GM18519 (cell line): ENCODE measurements around the gene SERPING1.

Source experiments
- ATAC-seq: cut with Tn5 transposase; IDR thresholded peaks from one replicate; pipeline ENCODE4 v1.9.1; 2021; ENCODE audit warnings: mild to moderate bottlenecking, moderate library complexity; ENCODE audit not compliant: unreplicated experiment, low FRiP score

The SERPING1 gene

DNA sequence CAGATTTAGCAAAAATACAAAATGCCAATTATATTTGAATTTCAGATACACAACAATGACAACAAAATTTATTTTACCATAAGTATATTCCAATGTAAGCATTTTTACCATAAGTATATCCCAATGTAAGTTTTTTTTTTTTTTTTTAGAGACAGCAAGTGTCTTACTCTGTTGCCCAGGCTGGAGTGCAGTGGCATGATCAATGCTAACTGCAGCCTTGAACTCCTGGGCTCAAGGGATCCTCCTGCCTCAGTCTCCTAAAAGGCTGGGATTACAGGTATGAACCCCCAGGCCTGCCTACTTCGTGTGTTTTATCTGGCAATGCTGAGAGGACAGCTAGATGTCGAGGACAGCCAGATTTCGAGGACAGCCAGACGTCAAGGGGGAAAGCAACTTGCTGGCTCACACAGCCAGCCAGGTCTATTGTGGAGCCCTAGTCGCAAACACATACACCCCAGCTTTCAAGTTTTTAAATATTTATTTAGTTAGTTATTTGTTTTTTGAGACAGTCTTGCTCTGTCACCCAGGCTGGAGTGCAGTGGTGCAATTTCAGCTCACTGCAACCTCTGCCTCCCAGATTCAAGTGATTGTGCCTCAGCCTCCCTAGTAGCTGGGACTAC lies 1.1 kb upstream of the SERPING1 start:
- ATAC-seq, result no peak

DNA sequence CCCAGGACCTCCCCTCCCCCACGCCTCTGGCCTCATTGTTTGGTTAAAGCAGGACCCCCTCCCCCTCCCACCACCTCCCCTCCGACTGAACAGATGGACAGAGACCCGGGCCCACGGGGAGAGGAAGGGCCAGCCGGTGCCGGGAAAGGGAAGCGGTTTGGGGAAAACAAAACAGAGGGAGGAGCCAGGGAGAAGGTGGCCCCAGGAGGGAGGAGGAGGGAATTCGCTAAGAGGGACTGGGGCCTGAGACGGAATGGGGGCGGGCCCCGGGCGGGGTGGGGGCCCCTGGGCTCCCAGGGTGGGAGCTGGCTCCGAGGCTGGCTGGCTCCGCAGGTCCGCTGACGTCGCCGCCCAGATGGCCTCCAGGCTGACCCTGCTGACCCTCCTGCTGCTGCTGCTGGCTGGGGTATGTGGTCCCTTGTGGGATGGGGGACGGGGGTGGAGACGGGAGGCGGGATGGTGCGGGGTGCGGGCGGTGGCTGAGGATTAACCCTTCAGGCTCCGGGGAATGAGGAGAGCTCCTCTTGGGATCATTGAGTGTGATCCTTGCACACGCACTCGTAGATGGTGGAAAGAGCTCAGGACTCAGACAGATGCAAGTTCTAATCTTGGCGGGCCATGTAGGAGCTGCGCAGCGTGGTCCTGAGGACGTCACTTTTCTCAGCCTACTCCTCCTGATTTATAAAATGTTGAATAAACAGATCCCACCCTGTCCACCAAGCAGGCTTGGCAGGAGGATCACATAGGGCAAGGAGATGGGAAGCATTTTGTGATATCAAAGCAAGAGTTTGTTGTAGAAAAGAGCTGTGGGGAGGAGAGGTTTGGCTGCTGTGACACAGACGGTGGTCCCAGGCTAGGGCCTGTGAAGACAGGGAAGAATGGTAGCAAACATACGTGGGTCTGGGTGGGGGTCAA lies 688 bp downstream of the SERPING1 start:
- no peak for ATAC-seq

DNA sequence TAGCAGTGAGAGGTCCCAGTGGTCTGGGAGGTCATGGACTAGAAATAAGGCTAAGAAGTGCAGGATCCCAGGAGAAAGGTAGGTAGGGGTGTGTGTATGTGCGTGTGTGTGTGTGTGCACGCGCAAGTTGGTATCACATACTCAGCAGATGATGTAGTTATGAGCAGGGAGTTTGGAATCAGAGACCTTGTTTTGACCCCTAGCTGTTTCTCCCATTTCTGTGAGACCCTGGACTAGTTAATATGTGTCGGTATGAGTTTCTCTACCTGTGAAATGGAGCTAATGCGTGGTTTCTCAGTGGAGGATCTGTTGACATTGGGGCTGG lies 1.3 kb downstream of the SERPING1 start:
- no peak for ATAC-seq

DNA sequence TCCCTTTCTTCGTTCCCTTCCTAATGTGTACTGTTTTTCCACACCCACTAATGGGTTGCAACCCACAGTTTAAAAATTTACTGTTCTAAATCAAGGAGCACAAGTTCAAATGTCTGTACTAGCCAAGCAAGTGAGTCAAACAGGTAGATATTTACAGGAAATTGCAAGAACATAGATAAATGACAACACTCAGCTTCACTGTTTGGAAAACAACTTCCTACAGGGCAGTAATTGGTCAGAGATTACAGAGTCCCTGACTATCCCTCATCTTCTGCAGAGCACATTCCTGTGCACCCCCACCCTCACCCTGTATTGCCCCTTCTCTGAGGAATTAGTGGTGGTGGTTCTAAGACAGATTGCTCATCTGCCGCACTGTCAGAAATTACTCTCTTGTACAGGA lies 1.9 kb downstream of the SERPING1 start:
- ATAC-seq, result no peak

DNA sequence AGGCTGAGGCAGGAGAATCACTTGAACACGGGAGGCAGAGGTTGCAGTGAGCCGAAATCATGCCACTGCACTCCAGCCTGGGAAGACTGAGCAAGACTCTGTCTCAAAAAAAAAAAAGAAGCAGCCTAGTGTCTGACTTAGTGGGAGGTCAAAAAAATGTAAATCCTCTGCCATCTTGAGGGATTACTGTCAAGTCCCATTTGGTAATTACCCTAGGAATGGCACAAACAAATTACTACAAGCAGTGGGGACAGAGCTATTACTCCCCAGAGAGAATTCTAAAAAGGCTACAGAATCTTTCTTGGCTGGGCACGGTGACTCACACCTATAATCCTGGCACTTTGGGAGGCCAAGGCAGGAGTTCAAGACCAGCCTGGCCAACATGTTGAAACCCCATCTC lies 3.8 kb downstream of the SERPING1 start:
- no peak for ATAC-seq

DNA sequence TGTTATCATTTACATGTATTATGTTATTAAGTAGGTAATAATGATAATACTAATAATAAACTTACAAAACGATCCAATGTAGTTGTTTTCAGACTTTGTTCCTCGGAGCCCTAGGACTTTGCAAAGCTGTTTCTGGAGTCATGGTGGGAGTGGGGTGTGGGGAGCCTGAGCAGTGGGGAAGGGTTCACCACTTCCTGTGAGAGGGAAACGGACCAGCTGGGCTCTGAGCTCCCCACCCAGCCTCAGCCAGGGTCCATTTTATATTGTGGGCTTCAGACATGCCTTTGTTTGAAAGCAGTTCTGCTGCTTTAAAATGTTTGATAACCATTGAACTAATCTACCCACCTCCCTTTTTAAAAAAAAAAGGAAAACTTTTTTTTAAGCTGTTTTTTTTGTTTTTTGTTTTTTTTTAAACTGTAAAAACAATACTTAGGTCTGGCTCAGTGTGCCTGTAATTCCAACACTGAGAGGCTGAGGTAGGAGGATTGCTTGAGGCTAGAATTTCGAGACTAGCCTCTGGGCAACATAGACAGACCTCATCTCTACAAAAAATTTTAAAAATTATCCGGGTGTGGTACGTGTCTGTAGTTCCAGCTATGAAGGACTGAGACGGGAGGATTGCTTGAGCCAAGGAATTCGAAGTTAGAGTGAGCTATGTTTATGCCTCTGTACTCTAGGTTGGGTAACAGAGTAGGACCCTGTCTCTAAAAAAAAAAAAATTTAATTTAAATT lies 7.0 kb downstream of the SERPING1 start:
- ATAC-seq, result no peak

DNA sequence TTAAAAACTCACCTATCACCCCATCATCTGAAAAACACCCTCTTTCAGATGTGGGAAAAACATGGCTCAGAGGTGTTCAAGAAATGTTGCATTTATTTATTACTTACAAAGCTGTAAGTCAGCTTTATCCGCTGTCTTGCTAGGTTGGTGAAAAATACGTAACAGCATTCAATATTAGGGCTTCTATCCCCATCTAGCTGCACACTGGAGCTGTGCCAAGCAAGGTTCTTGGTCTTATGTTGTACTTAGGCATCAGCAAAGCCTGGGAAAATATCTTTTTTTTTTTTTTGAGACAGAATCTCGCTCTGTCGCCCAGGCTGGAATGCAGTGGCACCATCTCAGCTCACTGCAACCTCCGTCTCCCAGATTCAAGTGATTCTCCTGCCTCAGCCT lies 7.5 kb downstream of the SERPING1 start:
- ATAC-seq, result no peak

DNA sequence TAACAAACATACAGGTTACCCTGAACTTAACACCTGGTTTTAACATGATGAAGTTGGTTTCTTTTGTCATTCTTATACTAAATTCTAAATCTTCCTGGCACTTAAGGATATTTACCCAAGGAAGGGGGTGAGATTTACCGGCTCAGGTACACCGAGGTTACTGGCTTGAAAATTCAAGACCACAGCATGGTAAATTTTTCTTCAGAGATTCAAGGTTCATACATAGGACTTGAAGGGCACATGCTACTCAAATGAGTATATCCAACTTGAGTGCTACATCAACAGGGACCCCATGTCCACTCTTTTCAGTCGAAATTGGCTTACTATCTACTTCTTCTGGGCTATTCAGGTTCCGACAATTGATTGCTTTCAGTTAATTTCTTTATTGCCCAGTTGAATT lies 12.7 kb downstream of the SERPING1 start:
- no peak for ATAC-seq

DNA sequence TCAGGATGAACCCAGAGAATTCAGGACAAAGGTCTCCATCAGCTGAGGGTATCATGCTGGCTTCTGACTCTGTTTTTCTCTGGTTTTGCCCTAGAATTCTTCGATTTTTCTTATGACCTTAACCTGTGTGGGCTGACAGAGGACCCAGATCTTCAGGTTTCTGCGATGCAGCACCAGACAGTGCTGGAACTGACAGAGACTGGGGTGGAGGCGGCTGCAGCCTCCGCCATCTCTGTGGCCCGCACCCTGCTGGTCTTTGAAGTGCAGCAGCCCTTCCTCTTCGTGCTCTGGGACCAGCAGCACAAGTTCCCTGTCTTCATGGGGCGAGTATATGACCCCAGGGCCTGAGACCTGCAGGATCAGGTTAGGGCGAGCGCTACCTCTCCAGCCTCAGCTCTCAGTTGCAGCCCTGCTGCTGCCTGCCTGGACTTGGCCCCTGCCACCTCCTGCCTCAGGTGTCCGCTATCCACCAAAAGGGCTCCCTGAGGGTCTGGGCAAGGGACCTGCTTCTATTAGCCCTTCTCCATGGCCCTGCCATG lies 16.8 kb downstream of the SERPING1 start:
- ATAC-seq, result no peak

DNA sequence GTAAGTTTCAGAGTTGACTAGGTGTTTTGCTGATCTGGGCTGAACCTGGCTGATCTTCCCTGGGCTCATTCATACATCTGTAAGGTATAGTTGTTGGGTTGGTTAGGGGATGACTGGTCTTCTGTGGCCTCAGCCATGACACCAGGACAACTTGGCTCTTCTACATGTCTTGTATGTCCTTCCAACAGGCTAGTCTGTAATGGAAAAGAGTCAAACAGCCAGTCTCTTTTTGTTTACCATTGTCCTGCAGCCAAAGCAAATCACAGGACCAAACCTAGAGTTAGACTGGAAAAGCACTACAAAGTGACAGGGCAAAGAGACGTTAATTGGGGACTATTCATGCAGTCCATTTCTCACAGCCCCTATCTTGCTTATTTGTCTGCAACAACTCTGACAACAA lies 17.8 kb downstream of the SERPING1 start:
- ATAC-seq, result no peak

DNA sequence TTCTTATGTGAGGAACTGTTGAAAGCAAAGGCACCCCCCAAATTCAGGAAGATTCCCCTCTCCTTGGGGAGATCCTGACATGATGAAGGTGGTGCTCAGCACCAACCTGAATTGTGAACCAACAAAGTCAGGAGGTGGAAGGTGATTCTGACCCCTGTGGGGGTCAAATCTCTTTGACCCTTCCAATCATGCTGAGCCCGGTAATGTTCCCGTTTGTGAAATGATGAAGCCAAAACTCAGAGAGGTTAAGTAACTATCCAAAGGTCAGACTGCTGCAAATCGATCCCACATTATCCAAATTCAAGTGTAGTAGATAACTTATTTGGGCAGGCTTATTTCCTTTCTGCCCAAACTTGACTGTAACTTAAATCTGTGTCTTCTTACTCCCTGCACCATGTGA lies 19.1 kb downstream of the SERPING1 start:
- no peak for ATAC-seq

DNA sequence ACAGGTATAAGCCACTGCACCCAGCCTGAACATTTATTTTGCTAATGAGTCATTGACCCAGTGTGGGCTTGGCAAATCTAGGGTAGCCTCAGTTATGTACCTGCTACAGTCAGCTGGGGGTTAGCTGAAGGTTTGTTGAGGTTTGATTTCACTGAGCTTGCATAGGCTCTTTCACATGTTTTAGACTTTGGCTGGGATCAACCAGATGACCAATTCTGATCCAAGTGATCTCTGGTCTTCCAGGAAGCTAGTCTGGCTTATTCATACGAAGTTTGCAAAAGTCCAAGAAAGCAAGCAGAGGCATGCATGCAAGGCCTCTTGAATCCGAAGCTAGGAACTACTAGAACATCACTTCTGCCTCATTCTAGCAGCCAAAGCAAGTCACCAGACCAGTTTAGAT lies 21.0 kb downstream of the SERPING1 start:
- no peak for ATAC-seq

DNA sequence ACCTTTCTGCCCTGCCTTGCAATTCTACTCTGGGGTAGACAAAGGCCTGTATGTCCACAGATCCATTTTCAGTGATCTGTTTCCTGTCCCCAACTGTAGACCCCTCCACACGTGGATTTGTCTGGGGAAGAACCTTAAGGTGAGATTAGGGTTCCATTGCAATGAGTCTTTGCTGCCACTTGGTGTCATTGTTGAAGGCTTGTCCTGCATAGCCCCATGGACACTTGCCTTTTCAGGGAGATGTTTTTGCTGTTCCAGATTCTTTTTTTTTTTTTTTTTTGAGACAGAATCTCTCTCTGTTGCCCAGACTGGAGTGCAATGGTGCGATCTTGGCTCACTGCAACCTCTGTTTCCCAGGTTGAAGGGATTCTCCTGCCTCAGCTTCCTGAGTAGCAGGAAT lies 21.8 kb downstream of the SERPING1 start:
- no peak for ATAC-seq

DNA sequence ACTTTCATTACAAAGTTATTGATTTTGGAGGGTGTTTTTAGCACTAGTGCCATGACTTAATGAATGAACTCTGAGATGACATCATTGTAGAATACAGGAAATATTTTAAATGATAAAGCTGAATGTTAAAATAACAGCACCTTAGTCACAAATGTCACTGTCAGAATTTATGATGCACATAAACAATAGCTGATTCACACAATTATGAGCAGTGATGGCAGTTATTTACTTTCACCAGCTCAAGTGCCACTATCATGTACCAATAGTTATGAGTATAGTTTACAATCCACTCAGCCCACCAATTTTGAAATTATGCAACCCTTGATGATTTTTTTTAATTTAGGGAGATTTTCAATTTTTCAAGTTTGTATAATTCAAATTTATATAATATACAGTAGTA lies 23.0 kb downstream of the SERPING1 start:
- ATAC-seq, result no peak

DNA sequence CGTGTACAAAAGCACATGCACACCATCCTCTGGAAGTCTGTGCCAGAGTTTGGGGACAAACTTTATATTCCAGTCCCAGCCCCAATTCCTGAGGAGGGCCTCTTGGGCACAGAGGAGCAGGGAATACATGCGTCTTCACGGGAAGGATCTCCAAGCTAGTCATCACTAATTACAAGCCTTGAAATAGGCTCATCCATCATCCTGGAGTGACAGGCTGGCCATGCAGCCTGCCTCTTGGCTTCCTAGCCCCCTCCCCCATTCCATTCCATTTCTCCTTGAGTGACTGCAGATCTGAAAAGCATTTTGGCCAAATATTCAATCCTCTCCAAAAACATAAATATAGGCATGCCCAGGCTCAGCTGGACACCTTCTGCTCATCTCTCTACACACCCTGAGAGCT lies 24.8 kb downstream of the SERPING1 start:
- ATAC-seq, result no peak

DNA sequence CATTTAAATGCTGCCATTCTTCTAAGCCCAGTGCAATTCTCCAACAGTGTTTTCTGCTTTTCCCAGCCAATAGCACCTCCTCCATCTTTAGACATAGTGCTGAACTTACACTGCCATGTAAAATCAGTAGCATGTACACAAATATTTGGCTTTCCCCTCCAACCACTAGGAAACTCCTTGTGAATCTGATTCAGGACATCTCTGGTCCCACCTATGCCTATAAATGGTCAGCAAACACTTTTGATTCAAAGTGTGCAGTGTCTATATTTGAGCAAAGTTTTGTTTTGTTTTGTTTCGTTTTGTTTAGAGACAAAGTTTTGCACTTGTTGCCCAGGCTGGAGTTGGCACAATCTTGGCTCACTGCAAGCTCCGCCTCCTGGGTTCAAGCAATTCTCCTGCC lies 27.4 kb downstream of the SERPING1 start:
- no peak for ATAC-seq

DNA sequence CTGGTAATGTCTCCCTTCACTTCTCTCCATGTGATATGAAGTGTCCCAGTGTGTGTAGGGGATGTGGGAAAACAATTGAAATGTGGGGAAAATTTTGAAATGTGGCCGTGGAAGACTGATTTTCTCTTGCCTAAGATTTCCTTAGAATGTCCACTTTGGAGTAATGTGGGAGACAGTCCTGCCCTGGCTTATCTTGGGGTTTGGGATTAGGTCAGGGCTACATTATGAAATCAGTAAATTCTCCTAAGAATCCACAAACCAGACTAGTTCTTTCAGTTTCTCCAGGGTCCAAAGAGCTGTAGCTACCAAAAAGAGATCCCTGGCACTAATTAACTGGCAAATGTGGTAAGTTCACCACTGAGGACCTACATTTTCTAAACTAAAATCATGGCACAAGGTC lies 29.4 kb downstream of the SERPING1 start:
- ATAC-seq, result no peak

DNA sequence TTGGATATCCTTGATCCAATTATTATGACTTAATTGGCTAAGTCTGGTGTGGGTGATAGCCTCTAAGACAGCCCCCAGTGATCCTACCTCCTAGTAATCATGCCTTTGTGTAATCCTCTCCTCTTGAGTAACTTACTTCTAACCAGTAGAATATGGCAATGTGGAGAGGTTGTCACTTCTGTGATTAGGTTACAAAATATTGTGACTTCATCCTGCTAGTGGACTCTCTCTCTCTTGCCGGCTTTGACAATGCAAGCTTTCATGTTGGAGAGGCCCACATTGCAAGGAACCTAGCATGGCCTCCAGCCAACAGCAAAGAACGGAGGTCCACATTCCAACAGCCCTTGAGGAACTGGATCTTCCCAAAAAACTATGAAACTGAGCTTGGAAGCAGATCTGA lies 32.7 kb downstream of the SERPING1 start:
- no peak for ATAC-seq

DNA sequence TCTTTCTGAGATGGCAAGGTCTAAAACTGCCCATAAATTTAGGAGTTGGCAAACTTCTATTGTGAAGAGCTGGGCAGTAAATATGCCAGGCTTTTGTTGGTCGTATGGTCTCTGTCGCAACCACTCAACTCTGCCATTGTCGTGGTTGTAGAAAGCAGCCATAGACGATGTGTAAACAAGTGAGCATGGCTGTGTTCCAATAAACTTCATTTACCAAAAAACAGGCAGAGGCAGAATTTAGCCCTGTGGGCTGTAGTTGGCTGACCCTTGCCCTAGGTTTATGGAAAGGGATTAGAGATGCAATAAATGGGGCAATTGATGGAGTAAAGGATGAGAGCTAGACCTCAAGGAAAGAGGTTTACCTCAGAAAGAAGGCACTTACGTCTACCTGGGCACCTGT lies 34.6 kb downstream of the SERPING1 start:
- no peak for ATAC-seq

DNA sequence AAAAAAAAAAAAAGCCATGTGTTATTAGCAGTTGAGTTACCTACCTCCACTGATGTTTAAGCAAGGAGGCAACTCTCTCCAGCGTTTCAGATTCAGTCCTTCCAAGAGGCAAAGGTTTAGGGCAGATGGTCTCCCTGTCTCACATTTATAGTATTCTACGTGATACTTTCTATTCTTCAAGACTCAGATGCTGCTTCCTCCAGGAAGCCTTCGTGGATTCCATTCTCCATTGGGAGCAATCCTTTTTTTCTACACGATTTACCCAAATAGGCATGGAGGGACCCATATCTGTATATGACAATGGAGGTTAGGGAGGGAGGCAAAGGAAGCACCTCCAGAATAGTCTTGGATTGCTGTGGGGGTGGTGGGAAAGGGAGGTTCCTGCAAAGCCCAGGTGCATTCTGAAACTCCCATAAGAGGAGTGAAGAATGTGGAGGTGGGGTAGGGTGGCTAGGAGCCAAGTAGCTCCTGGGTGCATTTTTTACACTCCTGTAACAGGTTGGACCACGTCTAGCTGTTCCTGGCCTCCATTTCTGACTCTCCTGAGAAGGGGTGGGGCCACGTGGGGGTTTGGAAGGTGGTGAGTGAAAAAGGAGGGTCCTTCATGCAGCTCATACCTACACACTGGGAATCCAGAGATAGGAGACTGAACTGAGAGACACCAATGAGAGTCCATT lies 36.0 kb downstream of the SERPING1 start:
- ATAC-seq, result no peak

DNA sequence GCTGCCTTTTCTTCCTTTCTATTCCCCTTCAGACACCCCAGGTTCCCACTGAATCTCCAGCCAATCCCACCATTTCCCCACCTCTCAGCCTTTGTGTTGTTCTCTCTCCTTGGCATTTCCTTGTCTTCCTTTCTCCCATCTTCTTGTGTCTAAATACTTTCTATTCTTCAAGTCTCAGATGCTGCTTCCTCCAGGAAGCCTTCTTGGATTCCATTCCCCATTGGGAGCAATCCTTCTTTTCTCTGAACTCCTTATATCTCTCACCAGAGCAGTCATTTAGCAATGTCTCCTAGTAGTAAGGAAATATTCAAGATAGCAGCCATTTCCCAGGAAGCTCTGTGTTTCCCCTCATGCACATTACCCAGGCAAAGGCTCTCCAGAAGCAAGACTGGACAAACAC lies 36.8 kb downstream of the SERPING1 start:
- no peak for ATAC-seq
